GM10248 (cell line): Measurements from ENCODE around the gene MCTP1.

Experiments
- CTCF ChIA-PET: fragments of 300-600 bp; sonication (Branson Sonifier 250); formaldehyde crosslinking; extraction: SDS; loops from one replicate; lab custom pipeline; 2021; ENCODE audit warnings: antibody characterized with exemption; lab: Yijun Ruan, JAX
- POLR2A ChIA-PET: fragments of 350-650 bp; sonication (Branson Sonifier 250); formaldehyde crosslinking; extraction: SDS; loops from one replicate; lab custom pipeline; 2020; ENCODE audit warnings: antibody characterized with exemption; lab: Yijun Ruan, JAX
- DNase-seq: peaks from one replicate; pipeline ENCODE4 v3.0.0; 2012; ENCODE audit errors: extremely low spot score
- CTCF ChIP-seq: IDR thresholded peaks from 2 replicates; pipeline ENCODE4 v1.5.1; 2012; ENCODE audit warnings: mild to moderate bottlenecking, low read depth; ENCODE audit errors: extremely low read depth, missing control alignments, control extremely low read depth

MCTP1 gene

GRCh38 chr5:95078868-95079267 is 206.0 kb downstream of the MCTP1 start:
- DNase-seq = no peak
- TF ChIP-seq CTCF = no peak
- POLR2A ChIA-PET = no interaction called here
- CTCF ChIA-PET = interaction anchor here (1.0 to 1.8 kb wide), 3 partner anchors 9 to 14 kb away, joined by 3 to 4 read pairs (median 4); no protein-coding TSS in a partner anchor

- TF ChIP-seq CTCF = no peak
- CTCF ChIA-PET = interaction anchor here (1.8 to 2.3 kb wide), 2 partner anchors 12 to 14 kb away, joined by 5 read pairs; no protein-coding TSS in a partner anchor
- POLR2A ChIA-PET = no interaction called here
- no peak for DNase-seq
These were observed 208.3 kb downstream of the MCTP1 start for GRCh38 chr5:95076395-95077185.

GRCh38 chr5:95075111-95075510 is 209.8 kb downstream of the MCTP1 start:
- ChIA-PET POLR2A (interaction anchor here (0.6 kb wide), 1 partner anchor 80 kb away, joined by 3 read pairs; no protein-coding TSS in a partner anchor), CTCF (interaction anchor here (1.0 to 2.3 kb wide), 4 partner anchors 11 to 48 kb away, joined by 3 to 5 read pairs (median 4); no protein-coding TSS in a partner anchor)
- TF ChIP-seq CTCF = no peak
- no peak for DNase-seq

GRCh38 chr5:95072281-95072680 is 212.6 kb downstream of the MCTP1 start:
- no peak for DNase-seq
- no peak for TF ChIP-seq CTCF
- ChIA-PET POLR2A (interaction anchor here (0.6 to 0.7 kb wide), 4 partner anchors 16 to 223 kb away, joined by 3 to 7 read pairs (median 4); no protein-coding TSS in a partner anchor), CTCF (interaction anchor here (1.2 to 1.8 kb wide), 3 partner anchors 8 to 21 kb away, joined by 3 to 7 read pairs (median 6); no protein-coding TSS in a partner anchor)

- ChIA-PET POLR2A (interaction anchor here (1.3 kb wide), 1 partner anchor 11 kb away, joined by 6 read pairs; no protein-coding TSS in a partner anchor), CTCF (interaction anchor here (0.9 to 1.8 kb wide), 5 partner anchors 10 to 53 kb away, joined by 3 to 7 read pairs (median 4); no protein-coding TSS in a partner anchor)
- no peak for TF ChIP-seq CTCF
- DNase-seq = no peak
These were observed 214.0 kb downstream of the MCTP1 start for GRCh38 chr5:95070866-95071265.

- CTCF ChIA-PET = interaction anchor here (1.0 to 1.2 kb wide), 2 partner anchors 30 to 52 kb away, joined by 3 to 4 read pairs; no protein-coding TSS in a partner anchor
- TF ChIP-seq CTCF = no peak
- DNase-seq = no peak
- POLR2A ChIA-PET = interaction anchor here (1.0 to 1.3 kb wide), 2 partner anchors 11 kb away, joined by 4 to 6 read pairs; no protein-coding TSS in a partner anchor
These were observed 214.4 kb downstream of the MCTP1 start for GRCh38 chr5:95070453-95070852.
